IPS-15b (cell line): ENCODE measurements around the gene KLHDC9.

ENCODE experiments used
- H3K27me3 ChIP-seq: one replicate; pipeline ENCODE4 v1.6.1; 2013; ENCODE audit warnings: low read length; ENCODE audit not compliant: control insufficient read depth, insufficient read depth
- H3K36me3 ChIP-seq: one replicate; pipeline ENCODE4 v1.6.1; 2013; ENCODE audit warnings: low read length; ENCODE audit not compliant: control insufficient read depth, insufficient read depth
- H3K4me1 ChIP-seq: one replicate; pipeline ENCODE4 v1.6.1; 2013; ENCODE audit warnings: mild to moderate bottlenecking, low read length; ENCODE audit not compliant: control insufficient read depth, insufficient read depth
- H3K4me3 ChIP-seq: one replicate; pipeline ENCODE4 v1.5.1; 2013; ENCODE audit warnings: low read depth, low read length
- H3K9ac ChIP-seq: one replicate; pipeline ENCODE4 v1.6.1; 2013; ENCODE audit warnings: low read depth, mild to moderate bottlenecking, low read length
- H3K9me3 ChIP-seq: one replicate; pipeline ENCODE4 v1.6.1; 2013; ENCODE audit warnings: mild to moderate bottlenecking, low read length; ENCODE audit not compliant: control insufficient read depth, insufficient read depth

The KLHDC9 gene

GRCh38 chr1:161079436-161080110 lies 18.6 kb upstream of the KLHDC9 start:
- Histone ChIP-seq H3K9me3 (no peaks in the 10 kb centered on the region), H3K36me3 (no peaks in the 10 kb centered on the region), H3K4me1 (peaks cover 7% of the 10 kb centered on the region), H3K9ac (no peak overlapping the region), H3K4me3 (no peak overlapping the region), H3K27me3 (no peaks in the 10 kb centered on the region)

GRCh38 chr1:161080441-161081405 lies 17.4 kb upstream of the KLHDC9 start:
- Histone ChIP-seq H3K4me3 (no peak overlapping the region), H3K9me3 (no peaks in the 10 kb centered on the region), H3K36me3 (no peaks in the 10 kb centered on the region), H3K4me1 (peaks cover 7% of the 10 kb centered on the region), H3K27me3 (no peaks in the 10 kb centered on the region), H3K9ac (no peak overlapping the region)

- Histone ChIP-seq H3K9ac (no peak overlapping the region), H3K9me3 (no peaks in the 10 kb centered on the region), H3K27me3 (no peaks in the 10 kb centered on the region), H3K36me3 (no peaks in the 10 kb centered on the region), H3K4me3 (no peak overlapping the region), H3K4me1 (peaks cover 13% of the 10 kb centered on the region)
Measured at GRCh38 chr1:161081519-161081918, 16.6 kb upstream of the KLHDC9 start.

GRCh38 chr1:161082483-161082882 lies 15.7 kb upstream of the KLHDC9 start:
- no peak overlapping the region for H3K9ac ChIP-seq
- H3K4me3 ChIP-seq, result no peak overlapping the region
- no peaks in the 10 kb centered on the region for H3K9me3 ChIP-seq
- no peaks in the 10 kb centered on the region for H3K27me3 ChIP-seq
- no peaks in the 10 kb centered on the region for H3K36me3 ChIP-seq
- H3K4me1 ChIP-seq, result peaks cover 13% of the 10 kb centered on the region

GRCh38 chr1:161082996-161083747 lies 15.0 kb upstream of the KLHDC9 start:
- H3K9me3 ChIP-seq, result no peaks in the 10 kb centered on the region
- peaks cover 13% of the 10 kb centered on the region for H3K4me1 ChIP-seq
- no peaks in the 10 kb centered on the region for H3K27me3 ChIP-seq
- H3K4me3 ChIP-seq, result no peak overlapping the region
- no peak overlapping the region for H3K9ac ChIP-seq
- H3K36me3 ChIP-seq, result no peaks in the 10 kb centered on the region

GRCh38 chr1:161083748-161084596 lies 14.2 kb upstream of the KLHDC9 start:
- H3K9me3 ChIP-seq, result no peaks in the 10 kb centered on the region
- H3K9ac ChIP-seq, result no peak overlapping the region
- no peaks in the 10 kb centered on the region for H3K27me3 ChIP-seq
- no peak overlapping the region for H3K4me3 ChIP-seq
- H3K4me1 ChIP-seq, result peaks cover 13% of the 10 kb centered on the region
- no peaks in the 10 kb centered on the region for H3K36me3 ChIP-seq

GRCh38 chr1:161084597-161084988 lies 13.6 kb upstream of the KLHDC9 start:
- H3K9me3 ChIP-seq, result no peaks in the 10 kb centered on the region
- peaks cover 13% of the 10 kb centered on the region for H3K4me1 ChIP-seq
- no peak overlapping the region for H3K9ac ChIP-seq

GRCh38 chr1:161085165-161085564 lies 13.0 kb upstream of the KLHDC9 start:
- Histone ChIP-seq H3K27me3 (no peaks in the 10 kb centered on the region), H3K4me1 (peaks cover 12% of the 10 kb centered on the region), H3K9me3 (no peaks in the 10 kb centered on the region), H3K9ac (no peak overlapping the region), H3K36me3 (no peaks in the 10 kb centered on the region), H3K4me3 (no peak overlapping the region)

More at GRCh38 chr1:161084597-161084988, 13.6 kb upstream of the KLHDC9 start:
- Histone ChIP-seq H3K4me3 (no peak overlapping the region), H3K27me3 (no peaks in the 10 kb centered on the region), H3K36me3 (no peaks in the 10 kb centered on the region)

- Histone ChIP-seq H3K4me3 (no peak overlapping the region), H3K36me3 (no peaks in the 10 kb centered on the region), H3K4me1 (peaks cover 6% of the 10 kb centered on the region), H3K9ac (no peak overlapping the region), H3K27me3 (no peaks in the 10 kb centered on the region), H3K9me3 (no peaks in the 10 kb centered on the region)
Measured at GRCh38 chr1:161086457-161086856, 11.7 kb upstream of the KLHDC9 start.

- Histone ChIP-seq H3K9me3 (no peaks in the 10 kb centered on the region), H3K27me3 (no peaks in the 10 kb centered on the region), H3K4me1 (peaks cover 6% of the 10 kb centered on the region), H3K36me3 (no peaks in the 10 kb centered on the region), H3K9ac (no peak overlapping the region), H3K4me3 (no peak overlapping the region)
Measured at GRCh38 chr1:161088587-161089110, 9.5 kb upstream of the KLHDC9 start.
